Measurements from ENCODE around the gene PPARA.

DNA sequence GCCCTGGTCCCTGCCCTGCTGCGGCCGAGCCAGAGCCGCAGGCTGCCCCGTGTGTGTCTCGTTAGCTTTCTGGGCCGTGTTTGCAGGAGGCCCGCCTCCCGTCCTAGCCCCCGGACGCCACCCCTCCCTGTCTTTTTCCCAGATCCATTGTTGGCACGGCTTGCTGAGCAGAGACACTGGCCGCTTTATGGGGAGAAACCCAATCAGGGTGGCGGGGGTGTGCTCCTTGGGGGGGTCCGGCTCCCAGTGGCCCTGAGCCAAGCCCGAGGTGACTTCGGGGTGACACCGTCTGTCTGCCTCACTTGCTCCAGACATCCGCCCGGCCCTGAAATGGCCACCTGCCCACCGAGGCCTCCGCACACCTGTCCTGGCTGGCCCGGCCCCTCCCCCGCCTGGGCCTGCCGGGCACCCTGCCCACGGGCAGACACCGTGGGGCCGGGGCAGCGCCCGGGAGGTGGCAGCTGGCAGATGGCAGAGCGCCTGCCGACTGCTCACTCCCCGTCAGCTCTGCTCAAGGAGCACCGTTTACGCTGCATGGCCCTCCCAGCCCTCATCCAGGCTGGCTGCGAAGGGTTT lies 43.1 kb upstream of the PPARA start:
- TF ChIP-seq POLR2AphosphoS5 (IDR thresholded peaks at IDR 0.05): no peak
- TF ChIP-seq, protein P1, sequence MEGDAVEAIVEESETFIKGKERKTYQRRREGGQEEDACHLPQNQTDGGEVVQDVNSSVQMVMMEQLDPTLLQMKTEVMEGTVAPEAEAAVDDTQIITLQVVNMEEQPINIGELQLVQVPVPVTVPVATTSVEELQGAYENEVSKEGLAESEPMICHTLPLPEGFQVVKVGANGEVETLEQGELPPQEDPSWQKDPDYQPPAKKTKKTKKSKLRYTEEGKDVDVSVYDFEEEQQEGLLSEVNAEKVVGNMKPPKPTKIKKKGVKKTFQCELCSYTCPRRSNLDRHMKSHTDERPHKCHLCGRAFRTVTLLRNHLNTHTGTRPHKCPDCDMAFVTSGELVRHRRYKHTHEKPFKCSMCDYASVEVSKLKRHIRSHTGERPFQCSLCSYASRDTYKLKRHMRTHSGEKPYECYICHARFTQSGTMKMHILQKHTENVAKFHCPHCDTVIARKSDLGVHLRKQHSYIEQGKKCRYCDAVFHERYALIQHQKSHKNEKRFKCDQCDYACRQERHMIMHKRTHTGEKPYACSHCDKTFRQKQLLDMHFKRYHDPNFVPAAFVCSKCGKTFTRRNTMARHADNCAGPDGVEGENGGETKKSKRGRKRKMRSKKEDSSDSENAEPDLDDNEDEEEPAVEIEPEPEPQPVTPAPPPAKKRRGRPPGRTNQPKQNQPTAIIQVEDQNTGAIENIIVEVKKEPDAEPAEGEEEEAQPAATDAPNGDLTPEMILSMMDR (IDR thresholded peaks at IDR 0.05): no peak

Measured in upper lobe of left lung (tissue), 4 donors.